Inflammatory macrophage (primary cell): Measurements from ENCODE around the gene ZBTB20.

Source experiments
- DNase-seq, 2 donors: peaks; one replicate each; pipeline ENCODE4 v3.0.0-alpha.2; 2020 to 2022

ZBTB20 gene

DNA sequence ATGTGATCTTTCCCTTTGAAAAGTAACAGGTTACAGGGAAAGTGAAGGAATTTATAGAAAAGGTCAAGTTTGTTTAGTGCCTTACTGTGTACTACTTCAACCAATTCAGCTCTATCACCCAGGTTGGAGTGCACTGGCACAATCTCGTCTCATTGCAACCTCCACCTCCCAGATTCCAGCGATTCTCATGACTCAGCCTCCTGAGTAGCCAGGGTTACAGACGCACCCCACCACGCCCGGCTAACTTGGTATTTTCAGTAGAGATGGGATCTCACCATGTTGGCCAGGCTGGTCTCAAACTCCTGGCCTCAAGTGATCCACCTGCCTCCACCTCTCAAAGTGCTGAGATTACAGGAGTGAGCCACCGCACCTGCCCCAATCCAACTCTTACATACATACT lies 279.7 kb downstream of the ZBTB20 start:
- DNase-seq: no peak

DNA sequence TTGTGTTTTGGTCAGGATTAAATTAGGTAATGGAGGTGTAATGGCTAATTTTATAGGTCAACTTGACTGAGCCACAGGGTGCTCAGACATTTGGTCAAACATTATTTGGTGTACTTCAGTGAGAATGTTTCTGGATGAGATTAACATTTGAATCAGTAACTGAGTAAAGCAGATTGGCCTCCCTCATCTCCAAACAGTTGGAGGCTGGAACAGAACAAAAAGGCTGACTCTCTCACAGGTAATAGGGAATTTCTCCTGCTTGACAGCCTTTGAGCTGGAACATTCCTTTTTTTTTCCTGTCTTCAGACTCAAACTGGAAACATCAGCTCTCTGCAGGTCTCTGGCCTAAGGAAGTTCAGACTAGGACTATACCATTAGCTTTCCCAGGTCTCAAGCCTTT lies 280.7 kb downstream of the ZBTB20 start:
- no peak for DNase-seq

DNA sequence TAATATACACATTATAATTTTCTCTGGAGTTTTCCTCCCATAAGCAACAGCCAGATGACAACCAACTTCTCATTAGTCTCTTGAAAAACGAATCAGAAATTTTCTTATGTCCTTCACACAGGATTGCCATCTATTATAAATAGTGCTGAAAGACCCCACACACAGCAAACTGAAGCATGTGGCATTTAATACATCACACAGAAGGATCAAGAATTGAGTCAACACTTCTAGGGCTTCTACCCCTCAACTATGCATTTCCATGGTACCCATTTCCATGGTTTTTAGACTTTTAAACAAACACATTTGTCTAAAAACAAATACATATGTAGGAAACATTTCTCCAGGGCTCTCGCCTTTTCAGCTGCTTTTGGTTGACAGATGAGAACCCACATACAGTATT lies 282.1 kb downstream of the ZBTB20 start:
- DNase-seq: no peak

DNA sequence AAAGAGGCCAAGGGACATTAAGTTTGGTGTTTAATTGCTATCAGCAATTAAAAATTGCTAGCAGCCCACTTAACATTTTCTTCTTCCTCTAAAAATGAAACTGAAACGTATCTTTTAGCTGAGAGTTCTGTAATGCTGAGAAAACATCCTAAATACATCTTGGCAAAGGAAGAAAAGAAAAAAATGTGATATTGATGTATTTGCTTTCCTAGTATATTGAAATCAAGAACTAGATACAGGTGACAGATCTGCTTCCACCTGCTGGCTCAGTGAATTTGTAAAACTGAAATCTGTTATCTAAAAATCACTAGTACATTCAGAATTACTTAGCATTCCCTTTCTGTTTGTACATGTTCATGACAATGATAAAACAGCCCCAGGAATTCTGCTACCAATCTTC lies 283.2 kb downstream of the ZBTB20 start:
- DNase-seq: no peak

DNA sequence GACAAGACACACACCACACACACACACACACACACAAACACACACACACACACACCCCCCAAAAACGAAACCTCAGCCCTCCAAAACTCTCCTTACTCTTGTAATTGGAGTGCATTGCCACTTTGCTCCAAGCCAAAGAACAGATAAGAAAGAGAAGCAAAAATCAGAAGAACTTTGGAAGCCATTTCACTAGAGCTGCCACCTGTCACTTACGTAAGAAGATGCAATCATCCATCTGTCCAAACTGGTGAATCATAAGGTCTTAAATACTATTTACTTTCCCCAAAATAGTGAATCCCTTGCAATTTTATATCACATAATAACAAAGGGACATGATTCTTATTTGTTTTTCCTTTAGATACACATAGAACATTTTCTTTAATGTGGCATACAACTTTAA lies 285.4 kb downstream of the ZBTB20 start:
- DNase-seq: no peak

DNA sequence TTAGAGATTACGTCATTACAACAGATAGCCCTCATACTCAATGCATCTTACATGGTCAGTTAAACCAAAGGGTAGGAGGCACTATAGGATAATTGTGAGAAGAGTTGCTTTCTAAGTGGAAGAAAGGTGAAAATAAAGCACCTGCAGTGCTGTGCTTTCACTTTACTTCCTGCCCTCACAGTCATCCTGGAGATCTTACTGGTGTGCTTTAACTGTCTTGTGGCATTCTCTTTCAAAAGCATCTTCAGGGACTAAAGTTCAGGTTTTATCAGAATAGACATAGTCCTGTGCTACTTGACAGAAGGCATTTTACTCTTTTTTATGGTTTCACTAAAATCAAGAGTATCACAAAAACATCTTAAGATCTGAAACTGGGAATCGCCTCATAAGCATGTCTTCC lies 286.6 kb downstream of the ZBTB20 start:
- DNase-seq: no peak

DNA sequence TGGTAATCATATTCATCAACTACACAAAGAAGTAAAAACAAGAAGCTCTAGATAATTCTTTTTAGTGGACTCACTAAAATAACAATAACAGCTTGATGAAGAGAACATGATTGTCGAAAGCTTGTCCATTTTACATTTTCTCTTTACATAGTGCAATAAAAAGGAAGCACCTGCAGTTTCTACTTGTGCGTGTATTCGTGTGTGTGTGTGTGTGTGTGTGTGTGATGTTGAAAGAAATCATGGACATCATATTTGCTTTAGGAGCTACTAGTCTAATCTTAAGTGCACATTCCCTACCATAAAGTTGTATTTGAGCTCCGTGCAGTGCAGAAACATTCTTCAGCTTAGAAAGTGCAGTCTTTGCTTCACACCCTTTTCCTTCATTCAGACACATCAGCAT lies 288.8 kb downstream of the ZBTB20 start:
- DNase-seq: no peak

DNA sequence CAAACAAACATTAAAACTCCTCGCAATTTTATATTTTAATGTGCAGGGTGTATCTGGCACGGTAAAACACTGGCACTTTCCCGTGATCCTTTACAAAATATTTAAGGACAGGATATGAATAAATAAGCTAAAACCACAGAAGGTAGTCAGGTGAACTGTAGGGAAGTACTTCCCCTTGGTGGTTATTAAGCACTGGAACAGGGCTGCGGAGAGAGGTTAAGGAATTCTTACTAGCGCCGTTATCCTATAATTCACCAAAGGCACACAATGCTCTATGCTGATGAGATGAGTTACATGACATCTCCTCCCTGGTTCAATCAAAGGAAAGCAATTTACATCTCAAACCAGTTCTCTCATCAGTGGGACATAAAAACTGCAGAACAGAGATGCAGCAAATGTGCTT lies 289.8 kb downstream of the ZBTB20 start:
- DNase-seq: no peak

DNA sequence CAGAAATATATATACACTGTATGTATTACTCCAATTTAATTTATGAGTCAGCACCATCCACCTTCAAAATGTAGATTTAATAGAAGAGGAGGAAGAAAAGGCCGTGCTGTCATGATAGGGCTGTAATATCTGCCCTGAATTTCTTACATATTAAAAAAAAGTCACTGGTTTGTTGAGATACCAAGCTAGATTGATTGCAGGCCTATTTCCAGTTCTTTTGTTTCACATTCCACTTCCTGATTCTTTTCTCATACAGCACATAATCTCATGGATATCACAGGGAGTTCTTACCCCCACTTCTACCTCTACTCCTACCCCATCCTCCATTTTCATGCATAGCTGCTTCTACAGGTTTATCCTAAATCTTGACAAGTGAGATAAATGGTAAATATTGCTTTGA lies 290.3 kb downstream of the ZBTB20 start:
- no peak for DNase-seq

DNA sequence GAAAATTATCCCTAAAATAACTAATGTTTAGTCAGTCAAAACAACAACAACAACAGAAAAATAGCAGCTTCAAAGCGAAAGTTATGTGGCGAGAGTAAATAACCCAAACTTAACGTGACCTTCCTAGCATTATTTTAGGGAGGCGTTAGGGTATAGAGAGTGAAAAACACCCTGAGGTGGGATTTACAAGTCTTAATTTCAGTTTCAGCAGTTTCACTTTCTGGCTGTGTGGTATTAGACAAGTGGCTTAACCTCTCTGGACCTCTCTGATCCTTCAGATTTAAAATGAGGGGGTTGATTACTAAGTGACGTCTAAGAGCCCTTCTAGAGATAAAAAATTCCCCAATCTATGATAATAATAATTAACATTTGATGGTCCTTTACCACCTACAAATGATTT lies 291.2 kb downstream of the ZBTB20 start:
- DNase-seq: no peak

DNA sequence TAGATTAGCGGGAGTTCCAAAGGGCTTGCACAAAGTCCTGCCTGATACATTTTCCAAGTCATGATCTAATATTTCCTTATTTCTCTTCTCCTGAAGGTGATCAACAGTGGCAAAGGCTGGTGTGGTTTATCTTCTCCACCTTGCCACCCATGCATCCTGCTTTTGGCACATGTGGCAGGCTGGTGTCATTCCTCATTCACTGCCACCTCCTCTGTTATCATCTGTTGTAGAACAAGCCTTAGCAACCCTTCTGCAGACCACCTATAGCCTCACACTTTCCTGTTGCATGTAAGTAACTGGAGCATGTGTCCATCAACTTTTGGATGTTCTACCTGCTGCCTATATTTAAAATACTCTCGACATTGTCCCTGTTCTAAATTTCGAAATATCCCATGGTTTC lies 294.1 kb downstream of the ZBTB20 start:
- DNase-seq: no peak

DNA sequence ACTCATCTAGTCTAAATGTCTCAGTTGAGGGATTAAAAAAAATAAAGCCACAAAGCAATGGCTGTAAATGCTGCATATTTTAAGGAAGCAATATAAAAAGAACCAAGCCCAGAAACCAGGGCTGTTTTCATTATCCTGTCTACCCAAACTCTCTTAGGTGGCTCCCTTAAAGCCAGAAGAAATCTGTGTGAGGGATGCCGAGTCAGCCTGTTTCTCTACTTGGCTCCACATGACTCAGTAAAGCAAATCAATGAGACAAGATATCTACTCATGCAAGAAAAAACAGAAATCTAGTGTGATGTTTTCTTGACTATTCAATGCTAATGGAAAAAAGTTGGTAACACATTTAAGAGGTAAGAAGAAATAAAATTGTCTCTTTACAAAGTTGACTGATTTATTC lies 296.2 kb downstream of the ZBTB20 start:
- DNase-seq: no peak

DNA sequence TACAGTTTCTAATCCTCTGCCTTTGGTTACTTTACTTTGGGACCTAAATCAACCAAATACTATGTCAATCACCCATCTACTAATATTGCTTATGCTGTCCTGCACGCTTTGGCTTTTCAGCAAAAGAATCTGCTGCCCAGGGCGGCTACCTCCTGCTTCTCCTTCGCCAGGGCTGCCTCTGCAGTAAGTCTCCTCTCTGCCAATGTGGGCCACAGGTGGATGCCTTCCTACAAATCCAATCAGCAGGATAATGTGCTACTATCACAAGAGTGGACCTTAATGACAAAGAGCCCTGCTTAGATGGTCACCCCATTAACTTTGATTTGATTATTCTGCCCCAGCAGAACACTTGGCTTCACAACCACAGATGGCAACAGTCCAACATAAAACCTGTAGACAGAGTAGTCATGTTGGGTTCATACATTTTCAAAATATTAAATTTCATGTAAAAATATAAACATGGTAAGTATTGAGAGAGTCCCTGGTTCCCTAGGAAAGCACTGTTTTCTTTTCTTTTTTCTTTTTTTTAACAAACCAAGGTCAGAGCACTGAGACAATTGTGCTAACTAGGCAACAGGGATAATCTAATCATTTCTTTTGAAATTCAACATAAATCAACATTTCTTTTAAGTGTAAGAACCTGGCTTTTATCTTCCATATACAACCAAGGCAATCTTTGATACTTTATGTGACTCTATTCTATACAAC lies 298.3 kb downstream of the ZBTB20 start:
- no peak for DNase-seq

DNA sequence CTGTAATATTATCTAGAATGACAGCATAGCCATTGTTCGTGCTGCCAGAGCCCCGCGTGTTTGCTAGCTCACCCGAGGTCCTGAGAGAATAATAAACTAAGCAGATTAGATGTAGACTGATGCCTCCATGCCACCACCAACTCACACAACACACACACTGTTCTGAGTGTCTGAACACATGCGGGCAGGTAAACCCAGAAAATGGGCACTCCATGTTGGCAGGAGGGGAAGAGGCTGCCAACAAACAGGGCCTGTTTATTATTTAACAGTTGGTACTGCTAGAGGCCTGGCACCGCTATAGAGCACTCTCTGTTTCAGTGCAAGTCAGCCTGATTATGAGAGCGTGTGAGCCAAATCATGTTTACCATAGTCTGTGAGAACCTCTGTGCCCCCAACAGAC lies 299.0 kb downstream of the ZBTB20 start:
- no peak for DNase-seq

DNA sequence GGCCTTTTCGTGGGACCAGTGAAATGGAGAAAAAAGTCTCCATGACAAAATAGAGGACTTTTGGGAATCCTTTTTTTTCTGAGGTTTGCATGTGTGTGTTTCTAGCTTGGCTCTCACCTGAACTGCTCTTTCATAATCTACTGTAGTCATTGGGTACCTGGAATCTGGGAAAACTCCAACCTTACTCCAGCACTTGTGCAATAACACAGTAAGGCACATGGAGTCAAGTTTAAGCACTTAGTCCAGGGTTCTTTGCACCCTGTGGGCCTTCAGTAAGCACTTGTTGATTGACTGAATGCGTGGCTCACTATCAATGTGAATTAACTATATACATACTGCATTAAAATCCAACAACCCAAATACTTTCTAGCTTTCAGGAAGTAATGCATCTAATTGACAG lies 299.5 kb downstream of the ZBTB20 start:
- no peak for DNase-seq

DNA sequence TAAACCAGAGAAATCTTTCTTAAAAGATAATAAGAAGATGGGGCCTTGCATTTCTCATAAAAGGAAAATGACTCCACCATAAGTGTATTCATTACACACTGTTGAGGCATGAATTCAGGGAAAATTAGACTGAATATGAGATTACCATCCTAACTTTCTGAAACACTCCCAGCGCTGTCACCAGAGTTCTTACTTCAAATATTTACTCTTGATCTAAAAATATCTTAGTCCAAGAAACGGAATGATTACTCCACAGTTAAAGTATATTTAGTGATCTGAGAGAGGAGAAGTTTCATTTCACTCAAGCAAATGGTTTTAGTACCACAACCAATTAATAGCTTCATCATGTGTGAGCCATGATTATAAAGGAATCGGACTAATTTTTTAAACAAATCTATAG lies 300.3 kb downstream of the ZBTB20 start:
- no peak for DNase-seq

DNA sequence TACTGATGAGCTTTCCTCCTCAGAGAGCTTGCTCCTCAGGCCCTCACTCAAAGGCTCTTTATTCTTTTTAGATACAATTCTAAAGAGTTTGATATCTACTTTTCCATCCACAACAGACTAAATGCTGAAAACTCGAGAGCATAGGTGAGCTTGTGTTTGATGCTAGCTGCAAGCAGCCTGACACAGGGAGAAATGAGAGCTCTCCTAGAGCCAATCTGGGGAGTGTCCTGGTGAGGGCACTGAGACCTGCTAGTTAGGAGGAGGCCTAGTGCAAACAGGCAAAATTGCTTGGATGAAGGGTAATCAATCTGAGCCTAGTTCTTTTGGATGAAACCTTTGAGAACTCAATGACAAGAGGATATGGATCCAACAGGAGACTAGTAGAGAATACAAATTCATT lies 300.8 kb downstream of the ZBTB20 start:
- DNase-seq: no peak

DNA sequence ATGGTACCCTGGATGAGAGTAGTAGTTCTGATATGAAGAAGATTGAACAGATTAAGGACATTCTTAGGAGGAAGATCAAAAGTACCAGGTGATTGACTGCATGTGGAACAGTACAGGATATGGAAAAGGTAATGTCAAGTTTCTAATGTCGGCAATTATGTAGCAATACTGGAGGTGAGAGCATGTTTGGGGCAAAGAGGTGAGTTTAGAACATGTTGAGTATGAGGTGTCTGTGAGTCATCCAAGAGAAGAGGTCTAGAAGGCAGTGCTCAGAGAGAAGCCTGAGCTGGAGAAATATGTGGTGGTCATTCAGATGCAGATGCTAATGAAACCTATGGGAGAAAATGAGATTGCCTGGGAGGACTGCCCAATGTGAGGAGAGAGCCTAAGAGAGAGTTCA lies 305.6 kb downstream of the ZBTB20 start:
- DNase-seq: no peak

DNA sequence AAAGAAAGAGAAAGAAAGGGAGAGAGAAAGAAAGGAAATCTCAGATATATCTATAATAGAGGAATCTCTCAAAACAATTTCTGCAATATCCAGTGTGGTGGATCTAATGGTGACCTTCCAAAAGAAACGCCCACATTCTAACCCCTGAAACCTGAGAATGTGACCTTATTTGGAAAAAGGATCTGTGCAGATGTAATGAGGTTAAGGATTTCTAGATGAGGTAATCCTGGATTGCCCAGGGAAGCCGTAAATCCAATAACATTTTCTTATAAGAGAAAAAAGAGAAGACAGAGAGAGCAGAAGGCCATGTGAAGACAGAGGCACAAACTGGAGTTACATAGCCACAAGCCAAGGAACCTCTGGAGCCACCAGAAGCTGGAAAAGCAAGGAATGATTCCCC lies 307.6 kb downstream of the ZBTB20 start:
- no peak for DNase-seq

DNA sequence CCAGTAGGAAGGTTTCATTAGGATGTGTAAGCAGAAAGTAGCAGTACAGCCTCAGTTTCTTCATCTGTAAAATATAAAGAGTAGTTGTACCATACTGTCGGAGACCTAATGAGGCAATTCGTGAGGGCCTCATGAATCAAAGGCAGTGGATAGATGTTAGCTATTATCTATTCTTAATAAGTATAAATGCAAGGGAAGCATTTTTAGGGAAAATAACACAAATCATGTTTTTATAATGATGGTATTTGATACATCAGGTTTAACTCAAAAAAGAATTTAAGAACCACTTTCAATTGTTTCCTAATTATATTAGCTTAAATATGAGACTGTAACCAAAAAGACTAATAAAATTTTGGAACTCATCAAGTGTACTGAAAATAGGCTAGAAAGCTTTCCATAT lies 309.1 kb downstream of the ZBTB20 start:
- no peak for DNase-seq

DNA sequence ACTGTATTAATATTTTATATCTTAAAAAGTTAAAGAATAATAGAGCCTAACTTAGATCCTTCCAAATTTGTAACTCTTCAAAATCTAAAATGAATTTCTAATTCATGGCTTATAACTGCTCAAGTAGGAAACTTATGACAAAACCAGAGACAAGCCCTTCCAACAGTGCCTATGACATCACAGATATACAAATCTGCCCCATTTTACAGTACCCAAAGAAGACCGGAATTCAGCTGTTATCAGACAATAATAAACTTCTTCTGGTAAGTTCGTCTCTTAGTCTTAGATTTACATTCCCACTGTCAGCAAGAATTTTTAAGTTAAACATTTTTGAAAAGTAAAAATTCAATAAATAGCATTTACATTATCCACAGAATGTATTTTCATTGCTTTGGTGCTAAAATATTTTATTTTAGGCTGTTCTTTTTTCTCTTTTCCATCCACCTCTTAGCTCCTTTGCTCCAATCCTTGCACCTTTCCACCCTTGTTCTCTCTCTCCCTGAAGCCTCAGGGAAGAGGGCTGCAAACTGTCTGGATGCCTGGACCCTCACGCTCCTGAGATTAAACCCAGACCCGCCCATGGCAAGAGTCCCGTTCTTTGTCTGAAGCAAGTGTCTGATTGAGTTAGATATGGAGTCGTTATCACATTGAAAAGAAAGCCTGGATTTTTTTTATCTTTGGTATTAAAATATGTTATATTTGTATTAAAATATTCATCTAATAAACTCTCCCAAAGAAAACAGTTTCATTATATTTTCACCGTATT lies 312.7 kb downstream of the ZBTB20 start:
- DNase-seq: no peak

DNA sequence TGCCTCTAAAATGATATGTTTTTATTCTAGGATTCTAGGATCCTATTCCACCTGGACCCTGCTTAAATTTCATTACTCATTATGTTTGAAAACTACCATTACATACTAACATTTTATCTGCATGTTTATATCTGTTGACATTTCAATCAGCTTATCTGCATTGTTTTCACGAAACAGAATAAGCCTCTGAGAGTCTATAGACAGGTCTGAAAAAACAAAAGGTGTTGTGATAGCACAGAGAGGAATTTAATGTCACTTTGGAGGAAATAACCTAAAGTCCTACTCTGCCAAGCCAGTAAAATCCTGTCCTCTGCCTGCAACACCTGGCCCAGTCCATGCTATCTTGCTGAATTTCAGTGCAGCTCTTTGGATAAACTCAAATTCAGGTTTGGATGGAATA lies 315.2 kb downstream of the ZBTB20 start:
- DNase-seq: no peak

DNA sequence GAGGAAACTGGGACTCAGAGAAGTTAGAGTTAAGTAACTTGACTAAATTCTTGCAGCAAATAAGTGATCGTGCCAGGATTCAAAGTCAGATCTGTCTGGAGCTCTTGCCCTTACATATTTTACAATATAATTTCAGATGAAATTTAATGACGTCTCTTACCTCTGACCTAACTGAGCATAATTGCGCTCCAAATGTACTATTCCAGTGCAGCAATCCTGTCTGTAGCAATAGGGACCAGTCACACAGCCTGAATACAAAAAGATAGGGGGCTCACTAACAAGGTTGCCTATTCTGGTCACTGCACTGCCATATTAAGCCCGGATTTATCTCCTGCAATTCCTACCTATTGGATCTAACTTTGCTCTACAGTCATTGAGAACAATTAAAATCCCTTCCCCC lies 316.4 kb downstream of the ZBTB20 start:
- DNase-seq: no peak

DNA sequence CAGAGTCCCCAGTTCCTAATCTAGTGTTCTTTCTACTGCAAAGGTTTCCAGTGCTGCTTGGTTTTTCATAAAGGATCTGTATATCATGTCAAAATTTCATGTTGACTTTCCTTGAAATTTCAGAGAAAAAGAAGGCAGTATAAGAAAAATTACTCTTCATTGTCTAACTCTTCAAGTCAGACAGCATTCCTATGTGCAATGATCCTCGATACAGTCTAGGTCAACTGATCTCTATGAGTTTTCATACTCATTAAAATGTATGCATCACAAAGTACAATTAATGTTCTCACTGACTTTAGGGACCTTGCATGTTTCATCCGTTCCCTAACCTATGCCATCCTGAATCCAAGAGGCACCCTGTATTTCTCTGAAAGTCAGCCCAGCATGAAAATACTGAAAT lies 317.3 kb downstream of the ZBTB20 start:
- DNase-seq: no peak

DNA sequence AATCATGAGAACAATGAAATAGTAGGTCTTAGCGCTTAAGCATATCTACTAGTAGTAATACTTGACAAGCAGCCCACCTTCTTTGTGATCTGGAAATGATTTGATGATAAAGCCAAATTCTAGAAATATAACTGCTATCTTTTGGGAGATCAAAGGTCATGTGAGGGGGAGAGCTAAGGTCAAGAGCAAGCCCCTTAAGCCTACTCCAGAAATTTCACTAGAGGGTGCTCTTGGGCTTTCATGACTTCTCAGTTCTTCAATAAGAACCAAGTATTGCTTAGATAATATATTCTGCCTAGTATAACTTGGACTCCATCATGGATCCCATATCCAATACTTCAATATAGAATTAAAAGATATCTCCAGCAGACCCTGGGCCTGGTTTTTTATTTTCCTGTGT lies 319.6 kb downstream of the ZBTB20 start:
- peak; percentile 67 to 68 for DNase-seq
